Activated CD4-positive, alpha-beta T cell treated with anti-CD3 and anti-CD28 coated beads for 36 hours (primary cell): ENCODE results near the gene TTC5. TPM values are rescaled to one million over a fixed set of nuclear protein-coding genes. Genes with fewer than 3 reads are reported as not detected.
"Not testable (repeated sequence)": the region's sequence is repeated elsewhere in the genome, so short reads cannot be mapped to it uniquely, and the experiment has no call there.

ENCODE experiments used
- ATAC-seq: fragments of 200-7000 bp; cut with Tn5 transposase; one replicate; pipeline ENCODE4 v1.10.0; 2021; ENCODE audit warnings: mild to moderate bottlenecking, moderate library complexity
- CTCF ChIA-PET: fragments of 350-600 bp; sonication (Branson Sonifier 250); formaldehyde crosslinking; loops from one replicate; lab custom pipeline; 2021; ENCODE audit warnings: antibody characterized with exemption; lab: Charles Lee
- POLR2A ChIA-PET: fragments of 350-600 bp; sonication (Branson Sonifier 250); formaldehyde crosslinking; loops from one replicate; lab custom pipeline; 2021; ENCODE audit warnings: antibody characterized with exemption, inconsistent platforms; lab: Charles Lee
- DNase-seq: peaks from one replicate; pipeline ENCODE4 v3.0.0-alpha.2; 2020
- H3K27ac Mint-ChIP-seq: one replicate; pipeline ENCODE4 v1.8.0; 2021; ENCODE audit warnings: mixed read lengths
- H3K27me3 Mint-ChIP-seq: one replicate; pipeline ENCODE4 v1.8.0; 2021; ENCODE audit warnings: mixed read lengths
- H3K36me3 Mint-ChIP-seq: one replicate; pipeline ENCODE4 v1.8.0; 2021; ENCODE audit warnings: low read depth, mixed read lengths
- H3K4me1 Mint-ChIP-seq: one replicate; pipeline ENCODE4 v1.8.0; 2021; ENCODE audit warnings: mixed read lengths
- H3K4me3 Mint-ChIP-seq: one replicate; pipeline ENCODE4 v1.8.0; 2021; ENCODE audit warnings: mild to moderate bottlenecking, moderate library complexity, mixed read lengths
- H3K9me3 Mint-ChIP-seq: one replicate; pipeline ENCODE4 v1.8.0; 2021; ENCODE audit warnings: low read depth, mixed read lengths
- intact Hi-C, 2 experiments: fragments of 100-400 bp; cut with DNase I in 1 of 2; cut with micrococcal nuclease in 1 of 2; formaldehyde crosslinking; loops; one replicate each; pipeline versions ENCODE4 v1.14.2 to v1.15.1; 2022 to 2024; cut with DNase I, micrococcal nuclease
- total RNA-seq, 2 experiments: library from RNA; stranded (reverse); gene quantifications; one replicate each; pipeline ENCODE4 v1.2.3, GENCODE V29; 2021

The TTC5 gene
- total RNA-seq, 2 experiments from 2014 or later: 21.6 to 23.5 TPM

GRCh38 chr14:20317720-20318119 is 12.0 kb upstream of the TTC5 start:
- Mint-ChIP-seq H3K36me3 (peaks cover 47% of the 10 kb centered on the region), H3K9me3 (no peaks in the 10 kb centered on the region), H3K4me1 (no peaks in the 10 kb centered on the region), H3K4me3 (no peak overlapping the region), H3K27me3 (no peaks in the 10 kb centered on the region), H3K27ac (no peak overlapping the region)
- no peak for DNase-seq
- POLR2A ChIA-PET: interaction anchor here (0.6 kb wide), 1 partner anchor 201 kb away, joined by 4 read pairs; no protein-coding TSS in a partner anchor
- CTCF ChIA-PET: interaction anchor here (1.0 to 1.7 kb wide), 3 partner anchors 10 to 12 kb away, joined by 3 to 10 read pairs (median 5); partner anchors contain the start of gene TTC5
- ATAC-seq: no peak
- intact Hi-C loops: no loop called here

- CTCF ChIA-PET: interaction anchor here (0.6 kb wide), 1 partner anchor 39 kb away, joined by 3 read pairs; no protein-coding TSS in a partner anchor
- Mint-ChIP-seq H3K4me1 (no peaks in the 10 kb centered on the region), H3K27me3 (no peaks in the 10 kb centered on the region), H3K4me3 (no peak overlapping the region), H3K36me3 (peaks cover 48% of the 10 kb centered on the region), H3K9me3 (no peaks in the 10 kb centered on the region), H3K27ac (no peak overlapping the region)
- intact Hi-C loops: no loop called here
- DNase-seq: no peak
- POLR2A ChIA-PET: no interaction called here
- ATAC-seq: no peak
Measured at GRCh38 chr14:20314026-20314425, 8.3 kb upstream of the TTC5 start.

- CTCF ChIA-PET: interaction anchor here (0.7 to 2.2 kb wide), 14 partner anchors 11 to 375 kb away, joined by 3 to 13 read pairs (median 4); partner anchors contain the start of genes OR11H4 and PARP2
- ATAC-seq (no peak), DNase-seq (no peak)
- intact Hi-C loops: loop anchor here in 1 of 2 experiments (2.0 kb wide), 1 partner anchor 27 kb away; the partner anchor contains the start of gene CCNB1IP1
- no peaks in the 10 kb centered on the region for H3K27me3 Mint-ChIP-seq
- peak overlapping the region; percentile 82 for H3K4me3 Mint-ChIP-seq
- H3K36me3 Mint-ChIP-seq: peaks cover 4% of the 10 kb centered on the region
- H3K27ac Mint-ChIP-seq: peak overlapping the region; percentile 82
- POLR2A ChIA-PET: no interaction called here
- H3K9me3 Mint-ChIP-seq: no peaks in the 10 kb centered on the region
- H3K4me1 Mint-ChIP-seq: peaks cover 23% of the 10 kb centered on the region
Measured at GRCh38 chr14:20306079-20306423, 300 bp upstream of the TTC5 start.

- ChIA-PET CTCF (no interaction called here), POLR2A (no interaction called here)
- peaks cover 23% of the 10 kb centered on the region for H3K36me3 Mint-ChIP-seq
- no peak overlapping the region for H3K27ac Mint-ChIP-seq
- DNase-seq: no peak
- peaks cover 23% of the 10 kb centered on the region for H3K4me1 Mint-ChIP-seq
- ATAC-seq: no peak
- H3K9me3 Mint-ChIP-seq: no peaks in the 10 kb centered on the region
- H3K4me3 Mint-ChIP-seq: no peak overlapping the region
- intact Hi-C loops: no loop called here
- no peaks in the 10 kb centered on the region for H3K27me3 Mint-ChIP-seq
Measured at GRCh38 chr14:20302042-20302755, 3.6 kb downstream of the TTC5 start.

GRCh38 chr14:20295067-20295466 is 10.7 kb downstream of the TTC5 start:
- ChIA-PET CTCF (interaction anchor here (1.9 kb wide), 1 partner anchor 11 kb away, joined by 7 read pairs; the partner anchor contains the start of gene TTC5), POLR2A (interaction anchor here (0.6 kb wide), 1 partner anchor 34 kb away, joined by 3 read pairs; no protein-coding TSS in a partner anchor)
- intact Hi-C loops: no loop called here
- H3K27ac Mint-ChIP-seq: no peak overlapping the region
- H3K4me1 Mint-ChIP-seq: peaks cover 2% of the 10 kb centered on the region
- H3K4me3 Mint-ChIP-seq: no peak overlapping the region
- no peaks in the 10 kb centered on the region for H3K27me3 Mint-ChIP-seq
- H3K9me3 Mint-ChIP-seq: no peaks in the 10 kb centered on the region
- ATAC-seq (peak; percentile 19), DNase-seq (peak; percentile 8)
- peaks cover 44% of the 10 kb centered on the region for H3K36me3 Mint-ChIP-seq

- intact Hi-C loops: no loop called here
- Mint-ChIP-seq H3K4me1 (peaks cover 2% of the 10 kb centered on the region), H3K4me3 (no peak overlapping the region), H3K9me3 (no peaks in the 10 kb centered on the region), H3K36me3 (peaks cover 45% of the 10 kb centered on the region), H3K27me3 (no peaks in the 10 kb centered on the region), H3K27ac (no peak overlapping the region)
- DNase-seq (no peak), ATAC-seq (no peak)
- ChIA-PET POLR2A (interaction anchor here (0.6 kb wide), 1 partner anchor 33 kb away, joined by 3 read pairs; no protein-coding TSS in a partner anchor), CTCF (interaction anchor here (1.9 kb wide), 1 partner anchor 11 kb away, joined by 7 read pairs; the partner anchor contains the start of gene TTC5)
Measured at GRCh38 chr14:20294636-20295035, 11.1 kb downstream of the TTC5 start.

- H3K9me3 Mint-ChIP-seq, CTCF ChIA-PET, DNase-seq, intact Hi-C loops, H3K27me3 Mint-ChIP-seq, POLR2A ChIA-PET, ATAC-seq, H3K27ac Mint-ChIP-seq, H3K4me3 Mint-ChIP-seq: not testable (repeated sequence)
- H3K36me3 Mint-ChIP-seq: peaks cover 70% of the 10 kb centered on the region
- H3K4me1 Mint-ChIP-seq: peaks cover 15% of the 10 kb centered on the region
Measured at GRCh38 chr14:20281998-20282397, 23.8 kb downstream of the TTC5 start.

GRCh38 chr14:20280265-20280664 is 25.5 kb downstream of the TTC5 start:
- H3K36me3 Mint-ChIP-seq: peaks cover 68% of the 10 kb centered on the region
- H3K27ac Mint-ChIP-seq, DNase-seq, intact Hi-C loops, H3K4me3 Mint-ChIP-seq, ATAC-seq, POLR2A ChIA-PET, CTCF ChIA-PET, H3K27me3 Mint-ChIP-seq: not testable (repeated sequence)
- H3K9me3 Mint-ChIP-seq: peaks cover 13% of the 10 kb centered on the region
- peaks cover 15% of the 10 kb centered on the region for H3K4me1 Mint-ChIP-seq

- peaks cover 15% of the 10 kb centered on the region for H3K4me1 Mint-ChIP-seq
- H3K27ac Mint-ChIP-seq: no peak overlapping the region
- ATAC-seq (no peak), DNase-seq (peak; percentile 17)
- H3K27me3 Mint-ChIP-seq: no peaks in the 10 kb centered on the region
- ChIA-PET CTCF (no interaction called here), POLR2A (interaction anchor here (0.6 kb wide), 1 partner anchor 116 kb away, joined by 4 read pairs; no protein-coding TSS in a partner anchor)
- intact Hi-C loops: no loop called here
- H3K36me3 Mint-ChIP-seq: peaks cover 69% of the 10 kb centered on the region
- peaks cover 24% of the 10 kb centered on the region for H3K9me3 Mint-ChIP-seq
- no peak overlapping the region for H3K4me3 Mint-ChIP-seq
Measured at GRCh38 chr14:20278414-20278813, 27.3 kb downstream of the TTC5 start.

GRCh38 chr14:20277409-20277808 is 28.3 kb downstream of the TTC5 start:
- peaks cover 15% of the 10 kb centered on the region for H3K4me1 Mint-ChIP-seq
- no peak for ATAC-seq
- intact Hi-C loops: no loop called here
- peaks cover 65% of the 10 kb centered on the region for H3K36me3 Mint-ChIP-seq
- peaks cover 30% of the 10 kb centered on the region for H3K9me3 Mint-ChIP-seq
- no peak for DNase-seq
- ChIA-PET CTCF (no interaction called here), POLR2A (no interaction called here)
- H3K27me3 Mint-ChIP-seq: no peaks in the 10 kb centered on the region
- no peak overlapping the region for H3K4me3 Mint-ChIP-seq
- H3K27ac Mint-ChIP-seq: no peak overlapping the region

GRCh38 chr14:20274062-20274461 is 31.7 kb downstream of the TTC5 start:
- CTCF ChIA-PET: interaction anchor here (0.6 kb wide), 1 partner anchor 334 kb away, joined by 3 read pairs; no protein-coding TSS in a partner anchor
- POLR2A ChIA-PET: no interaction called here
- peaks cover 46% of the 10 kb centered on the region for H3K36me3 Mint-ChIP-seq
- peaks cover 6% of the 10 kb centered on the region for H3K4me1 Mint-ChIP-seq
- ATAC-seq (no peak), DNase-seq (no peak)
- H3K27ac Mint-ChIP-seq: no peak overlapping the region
- peaks cover 34% of the 10 kb centered on the region for H3K9me3 Mint-ChIP-seq
- no peak overlapping the region for H3K4me3 Mint-ChIP-seq
- intact Hi-C loops: no loop called here
- no peaks in the 10 kb centered on the region for H3K27me3 Mint-ChIP-seq
